ENCODE data around the gene PGM2. TPM values are rescaled to one million over a fixed set of nuclear protein-coding genes. Genes with fewer than 3 reads are reported as not detected.

The PGM2 gene
- total and polyA plus RNA-seq, 4 donors, result 4.0 to 11.9 (median 7.9) TPM

DNA sequence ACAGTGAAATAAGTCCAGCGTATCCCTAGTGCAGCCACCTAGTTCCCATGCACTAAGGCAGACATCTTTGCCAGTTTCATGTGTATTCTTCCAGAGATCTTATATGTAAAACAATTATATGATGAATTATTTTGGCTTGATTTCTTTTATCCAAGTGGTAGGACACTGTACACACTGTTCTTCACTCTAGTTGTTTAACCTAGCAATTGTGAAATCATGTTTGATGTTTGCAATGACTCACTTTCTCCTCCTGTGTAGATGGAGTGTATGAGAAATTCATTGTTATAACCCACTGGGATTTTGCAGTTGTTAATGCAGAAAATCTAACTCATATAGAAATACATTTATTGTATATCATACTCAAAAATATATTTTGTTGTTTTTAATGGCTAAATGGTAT is 46.9 kb downstream of the PGM2 start (continued):
- TF ChIP-seq, protein P1, sequence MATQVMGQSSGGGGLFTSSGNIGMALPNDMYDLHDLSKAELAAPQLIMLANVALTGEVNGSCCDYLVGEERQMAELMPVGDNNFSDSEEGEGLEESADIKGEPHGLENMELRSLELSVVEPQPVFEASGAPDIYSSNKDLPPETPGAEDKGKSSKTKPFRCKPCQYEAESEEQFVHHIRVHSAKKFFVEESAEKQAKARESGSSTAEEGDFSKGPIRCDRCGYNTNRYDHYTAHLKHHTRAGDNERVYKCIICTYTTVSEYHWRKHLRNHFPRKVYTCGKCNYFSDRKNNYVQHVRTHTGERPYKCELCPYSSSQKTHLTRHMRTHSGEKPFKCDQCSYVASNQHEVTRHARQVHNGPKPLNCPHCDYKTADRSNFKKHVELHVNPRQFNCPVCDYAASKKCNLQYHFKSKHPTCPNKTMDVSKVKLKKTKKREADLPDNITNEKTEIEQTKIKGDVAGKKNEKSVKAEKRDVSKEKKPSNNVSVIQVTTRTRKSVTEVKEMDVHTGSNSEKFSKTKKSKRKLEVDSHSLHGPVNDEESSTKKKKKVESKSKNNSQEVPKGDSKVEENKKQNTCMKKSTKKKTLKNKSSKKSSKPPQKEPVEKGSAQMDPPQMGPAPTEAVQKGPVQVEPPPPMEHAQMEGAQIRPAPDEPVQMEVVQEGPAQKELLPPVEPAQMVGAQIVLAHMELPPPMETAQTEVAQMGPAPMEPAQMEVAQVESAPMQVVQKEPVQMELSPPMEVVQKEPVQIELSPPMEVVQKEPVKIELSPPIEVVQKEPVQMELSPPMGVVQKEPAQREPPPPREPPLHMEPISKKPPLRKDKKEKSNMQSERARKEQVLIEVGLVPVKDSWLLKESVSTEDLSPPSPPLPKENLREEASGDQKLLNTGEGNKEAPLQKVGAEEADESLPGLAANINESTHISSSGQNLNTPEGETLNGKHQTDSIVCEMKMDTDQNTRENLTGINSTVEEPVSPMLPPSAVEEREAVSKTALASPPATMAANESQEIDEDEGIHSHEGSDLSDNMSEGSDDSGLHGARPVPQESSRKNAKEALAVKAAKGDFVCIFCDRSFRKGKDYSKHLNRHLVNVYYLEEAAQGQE (IDR thresholded peaks at IDR 0.05), result no peak
- TF ChIP-seq FOXA1 (IDR thresholded peaks at IDR 0.05) (no peak), HNF4A (conservative IDR thresholded peaks at IDR 0.05) (peak in 1 of 2 donors; percentile 64)

DNA sequence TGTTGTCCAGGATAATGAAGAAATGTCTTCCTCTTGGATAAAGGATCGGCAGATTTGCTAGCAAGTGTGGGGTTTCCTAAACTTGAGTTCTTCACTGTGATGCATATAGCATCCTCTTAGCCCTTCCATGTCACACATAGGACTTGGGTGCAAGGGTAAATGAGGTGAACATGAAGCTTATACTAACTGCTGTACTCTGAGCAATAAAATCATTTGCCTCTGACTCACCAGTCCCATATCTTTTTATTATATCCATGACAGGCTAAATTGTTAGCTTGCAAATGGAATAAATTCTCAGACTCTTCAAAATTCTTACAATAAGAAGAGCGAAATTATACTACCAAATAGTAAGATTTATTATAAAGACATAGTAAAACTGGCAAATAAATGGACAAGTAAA is 49.7 kb downstream of the PGM2 start:
- H3K36me3 ChIP-seq (ENCODE audit: control insufficient read depth in 4 of 4, insufficient read depth in 3 of 4, low read depth in 1 of 4, low read length in 3 of 4), result no peaks in the 10 kb centered on the region
- no peaks in the 10 kb centered on the region for H3K27me3 ChIP-seq (ENCODE audit: control insufficient read depth in 4 of 4, insufficient read depth in 4 of 4, low read length in 3 of 4)
- peaks cover 0 to 11% (median 4%) of the 10 kb centered on the region in 4 donors for H3K4me1 ChIP-seq (ENCODE audit: control insufficient read depth in 4 of 4, insufficient read depth in 4 of 4, low read length in 3 of 4)
- no peak overlapping the region for H3K9ac ChIP-seq (ENCODE audit: low read depth in 1 of 2, low read length in 2 of 2)
- 88% methylated on average over 2 of the region's 2 CpGs for WGBS
- no peak overlapping the region for H3K27ac ChIP-seq (ENCODE audit: low read depth in 1 of 2, low read length in 2 of 2)
- H3K4me3 ChIP-seq (ENCODE audit: low read depth in 1 of 3, low read length in 3 of 3), result no peak overlapping the region
- DNase-seq (ENCODE audit: low spot score), result no peak
- no peaks in the 10 kb centered on the region for H3K9me3 ChIP-seq (ENCODE audit: control insufficient read depth in 4 of 4, low read length in 3 of 4)
- TF ChIP-seq, protein P2, sequence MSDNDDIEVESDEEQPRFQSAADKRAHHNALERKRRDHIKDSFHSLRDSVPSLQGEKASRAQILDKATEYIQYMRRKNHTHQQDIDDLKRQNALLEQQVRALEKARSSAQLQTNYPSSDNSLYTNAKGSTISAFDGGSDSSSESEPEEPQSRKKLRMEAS (IDR thresholded peaks at IDR 0.05), result no peak
- TF ChIP-seq RXRA (IDR thresholded peaks at IDR 0.05), result no peak
- TF ChIP-seq, protein P3, sequence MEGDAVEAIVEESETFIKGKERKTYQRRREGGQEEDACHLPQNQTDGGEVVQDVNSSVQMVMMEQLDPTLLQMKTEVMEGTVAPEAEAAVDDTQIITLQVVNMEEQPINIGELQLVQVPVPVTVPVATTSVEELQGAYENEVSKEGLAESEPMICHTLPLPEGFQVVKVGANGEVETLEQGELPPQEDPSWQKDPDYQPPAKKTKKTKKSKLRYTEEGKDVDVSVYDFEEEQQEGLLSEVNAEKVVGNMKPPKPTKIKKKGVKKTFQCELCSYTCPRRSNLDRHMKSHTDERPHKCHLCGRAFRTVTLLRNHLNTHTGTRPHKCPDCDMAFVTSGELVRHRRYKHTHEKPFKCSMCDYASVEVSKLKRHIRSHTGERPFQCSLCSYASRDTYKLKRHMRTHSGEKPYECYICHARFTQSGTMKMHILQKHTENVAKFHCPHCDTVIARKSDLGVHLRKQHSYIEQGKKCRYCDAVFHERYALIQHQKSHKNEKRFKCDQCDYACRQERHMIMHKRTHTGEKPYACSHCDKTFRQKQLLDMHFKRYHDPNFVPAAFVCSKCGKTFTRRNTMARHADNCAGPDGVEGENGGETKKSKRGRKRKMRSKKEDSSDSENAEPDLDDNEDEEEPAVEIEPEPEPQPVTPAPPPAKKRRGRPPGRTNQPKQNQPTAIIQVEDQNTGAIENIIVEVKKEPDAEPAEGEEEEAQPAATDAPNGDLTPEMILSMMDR (IDR thresholded peaks at IDR 0.05; ENCODE audit: low read depth, low read length, missing input control), result no peak
- TF ChIP-seq SP1 (IDR thresholded peaks at IDR 0.05), result no peak
- no peak for TF ChIP-seq YY1 (IDR thresholded peaks at IDR 0.05)
- TF ChIP-seq FOXA2 (IDR thresholded peaks at IDR 0.05), result no peak
- no peak for TF ChIP-seq NR2F2 (IDR thresholded peaks at IDR 0.05)
- TF ChIP-seq EGR1 (IDR thresholded peaks at IDR 0.05; ENCODE audit: low read depth in 2 of 2), result no peak
- no peak for TF ChIP-seq HNF4G (IDR thresholded peaks at IDR 0.05)
- TF ChIP-seq RAD21 (IDR thresholded peaks at IDR 0.05), result no peak
- no peak for TF ChIP-seq JUND (IDR thresholded peaks at IDR 0.05)
- no peak for TF ChIP-seq HNF4A (conservative IDR thresholded peaks at IDR 0.05)
- TF ChIP-seq FOXA1 (IDR thresholded peaks at IDR 0.05), result no peak
- TF ChIP-seq, protein P4, sequence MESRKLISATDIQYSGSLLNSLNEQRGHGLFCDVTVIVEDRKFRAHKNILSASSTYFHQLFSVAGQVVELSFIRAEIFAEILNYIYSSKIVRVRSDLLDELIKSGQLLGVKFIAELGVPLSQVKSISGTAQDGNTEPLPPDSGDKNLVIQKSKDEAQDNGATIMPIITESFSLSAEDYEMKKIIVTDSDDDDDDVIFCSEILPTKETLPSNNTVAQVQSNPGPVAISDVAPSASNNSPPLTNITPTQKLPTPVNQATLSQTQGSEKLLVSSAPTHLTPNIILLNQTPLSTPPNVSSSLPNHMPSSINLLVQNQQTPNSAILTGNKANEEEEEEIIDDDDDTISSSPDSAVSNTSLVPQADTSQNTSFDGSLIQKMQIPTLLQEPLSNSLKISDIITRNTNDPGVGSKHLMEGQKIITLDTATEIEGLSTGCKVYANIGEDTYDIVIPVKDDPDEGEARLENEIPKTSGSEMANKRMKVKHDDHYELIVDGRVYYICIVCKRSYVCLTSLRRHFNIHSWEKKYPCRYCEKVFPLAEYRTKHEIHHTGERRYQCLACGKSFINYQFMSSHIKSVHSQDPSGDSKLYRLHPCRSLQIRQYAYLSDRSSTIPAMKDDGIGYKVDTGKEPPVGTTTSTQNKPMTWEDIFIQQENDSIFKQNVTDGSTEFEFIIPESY (IDR thresholded peaks at IDR 0.05), result no peak
- TF ChIP-seq, protein P1 (IDR thresholded peaks at IDR 0.05), result no peak
- TF ChIP-seq, protein P5, sequence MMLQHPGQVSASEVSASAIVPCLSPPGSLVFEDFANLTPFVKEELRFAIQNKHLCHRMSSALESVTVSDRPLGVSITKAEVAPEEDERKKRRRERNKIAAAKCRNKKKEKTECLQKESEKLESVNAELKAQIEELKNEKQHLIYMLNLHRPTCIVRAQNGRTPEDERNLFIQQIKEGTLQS (IDR thresholded peaks at IDR 0.05), result no peak
- TF ChIP-seq TAF1 (conservative IDR thresholded peaks at IDR 0.05), result no peak
- TF ChIP-seq GABPA (IDR thresholded peaks at IDR 0.05 in 1 of 2, conservative IDR thresholded peaks at IDR 0.05 in 1 of 2), result no peak

All from liver (tissue), 9 donors.